CD14-positive monocyte (primary cell): ENCODE data around the gene PHC3. TPM values are rescaled to one million over a fixed set of nuclear protein-coding genes. Genes with fewer than 3 reads are reported as not detected.

Experiments
- DNase-seq, 3 donors: peaks; one replicate each; pipeline ENCODE4 v3.0.0-alpha.2; 2011 to 2022
- H2AFZ ChIP-seq: 2 replicates; pipeline ENCODE4 v1.6.0; 2012; ENCODE audit warnings: mild to moderate bottlenecking, low read depth, low read length, inconsistent platforms; ENCODE audit not compliant: insufficient read depth, poor library complexity, severe bottlenecking
- H3K27ac ChIP-seq, 2 donors: 1 replicate in 1 of 2; 2 replicates in 1 of 2; pipeline ENCODE4 v1.5.1; 2012 to 2013; ENCODE audit warnings: low read length in 2 of 2, control low read depth in 1 of 2, inconsistent platforms in 1 of 2, low read depth in 1 of 2, mild to moderate bottlenecking in 1 of 2
- H3K27me3 ChIP-seq, 2 donors: one replicate each; pipeline versions ENCODE4 v1.6.0 to v1.6.1; 2011 to 2013; ENCODE audit warnings: low read length in 2 of 2; ENCODE audit not compliant: control insufficient read depth in 2 of 2, insufficient read depth in 2 of 2
- H3K36me3 ChIP-seq, 2 donors: replicated peaks in 1 of 2; 1 replicate in 1 of 2; 2 replicates in 1 of 2; pipeline versions ENCODE4 v1.5.1 to v1.6.1; 2012 to 2013; ENCODE audit warnings: low read length in 2 of 2, control low read depth in 1 of 2, inconsistent platforms in 1 of 2, mild to moderate bottlenecking in 1 of 2; ENCODE audit not compliant: insufficient read depth in 2 of 2, control insufficient read depth in 1 of 2
- H3K4me1 ChIP-seq, 2 donors: 1 replicate in 1 of 2; 2 replicates in 1 of 2; pipeline versions ENCODE4 v1.5.1 to v1.6.1; 2012 to 2013; ENCODE audit warnings: low read length in 2 of 2, control low read depth in 1 of 2, inconsistent platforms in 1 of 2, mild to moderate bottlenecking in 1 of 2, moderate library complexity in 1 of 2; ENCODE audit not compliant: insufficient read depth in 2 of 2, control insufficient read depth in 1 of 2
- H3K4me2 ChIP-seq: replicated peaks from 2 replicates; pipeline ENCODE3; 2012; ENCODE audit warnings: low read length, moderate library complexity, mild to moderate bottlenecking; ENCODE audit not compliant: poor library complexity, severe bottlenecking; ENCODE audit errors: extremely low read depth
- H3K4me3 ChIP-seq, 3 experiments: fragments of 200-600 bp in 1 of 3; sonication (generic) in 1 of 3; replicated peaks in 1 of 3; 1 replicate in 2 of 3; 2 replicates in 1 of 3; pipeline ENCODE4 v1.5.1; 2011 to 2013; ENCODE audit warnings: low read length in 3 of 3, mild to moderate bottlenecking in 3 of 3, control low read depth in 2 of 3, low read depth in 2 of 3, inconsistent platforms in 1 of 3, moderate library complexity in 1 of 3
- H3K79me2 ChIP-seq: 2 replicates; pipeline ENCODE4 v1.6.0; 2012; ENCODE audit warnings: mild to moderate bottlenecking, control low read depth, inconsistent platforms, low read length, moderate library complexity; ENCODE audit not compliant: insufficient read depth
- H3K9ac ChIP-seq: 2 replicates; pipeline ENCODE4 v1.6.0; 2017; ENCODE audit warnings: low read length, mild to moderate bottlenecking; ENCODE audit not compliant: insufficient read depth, poor library complexity, severe bottlenecking
- H3K9me3 ChIP-seq, 2 donors: replicated peaks in 1 of 2; 1 replicate in 1 of 2; 2 replicates in 1 of 2; pipeline versions ENCODE4 v1.5.1 to v1.6.1; 2012 to 2013; ENCODE audit warnings: low read length in 2 of 2, control low read depth in 1 of 2; ENCODE audit not compliant: control insufficient read depth in 1 of 2, insufficient read depth in 1 of 2
- H4K20me1 ChIP-seq: 2 replicates; pipeline ENCODE4 v1.6.0; 2012; ENCODE audit warnings: mild to moderate bottlenecking, low read length, control low read depth, moderate library complexity; ENCODE audit not compliant: insufficient read depth
- H3K27ac Mint-ChIP-seq, 7 donors: one replicate each; pipeline ENCODE4 v1.8.0; 2020; ENCODE audit warnings: mild to moderate bottlenecking in 7 of 7, mixed read lengths in 7 of 7, moderate library complexity in 6 of 7, inconsistent platforms in 2 of 7
- H3K27me3 Mint-ChIP-seq, 3 donors: one replicate each; pipeline ENCODE4 v1.8.0; 2021 to 2022; ENCODE audit warnings: low read depth in 3 of 3, mild to moderate bottlenecking in 3 of 3, mixed read lengths in 3 of 3, moderate library complexity in 3 of 3, inconsistent platforms in 1 of 3
- H3K36me3 Mint-ChIP-seq, 2 donors: one replicate each; pipeline ENCODE4 v1.8.0; 2020; ENCODE audit warnings: mixed read lengths in 2 of 2, inconsistent platforms in 1 of 2, mild to moderate bottlenecking in 1 of 2
- H3K4me1 Mint-ChIP-seq: one replicate; pipeline ENCODE4 v1.8.0; 2020; ENCODE audit warnings: mild to moderate bottlenecking, mixed read lengths
- H3K4me3 Mint-ChIP-seq, 2 donors: one replicate each; pipeline ENCODE4 v1.8.0; 2020; ENCODE audit warnings: mild to moderate bottlenecking in 2 of 2, mixed read lengths in 2 of 2, moderate library complexity in 1 of 2
- H3K9me3 Mint-ChIP-seq, 7 donors: one replicate each; pipeline ENCODE4 v1.8.0; 2020 to 2022; ENCODE audit warnings: mixed read lengths in 7 of 7, mild to moderate bottlenecking in 6 of 7, moderate library complexity in 6 of 7, inconsistent platforms in 2 of 7
- WGBS: methylation state at CpG from one replicate; pipeline ENCODE4 v1.1.5; 2013; ENCODE audit warnings: missing lambda C conversion rate; ENCODE audit not compliant: insufficient coverage; 5-methylcytosine and 5-hydroxymethylcytosine counted together
- intact Hi-C, 2 donors: fragments of 100-400 bp; cut with micrococcal nuclease; formaldehyde crosslinking; loops; one replicate each; pipeline versions ENCODE4 v1.15.0 to v1.15.1; 2023
- polyA plus RNA-seq, 3 donors: library from polyadenylated mRNA; depleted of rRNA in 1 of 3; unstranded in 2 of 3; stranded (reverse) in 1 of 3; fragments of 300-500 nt in 2 of 3; fragments of >200 nt in 1 of 3; fragmentation: Illumina TruSeq in 2 of 3; gene quantifications; 1 replicate in 2 of 3; 2 replicates in 1 of 3; pipeline ENCODE4 v1.2.3, GENCODE V29; 2012 to 2021
- TF ChIP-seq, protein P1 (sequence below): fragments of 200-600 bp; IDR thresholded peaks from one replicate; pipeline ENCODE4 v1.8.0; 2022; ENCODE audit warnings: antibody characterized with exemption, mild to moderate bottlenecking

The PHC3 gene
- polyA plus RNA-seq, 3 donors = 7.5 to 26.1 (median 12.6) TPM

- peak overlapping the region in 1 of 2 donors; percentile 17 for H3K27ac ChIP-seq
- intact Hi-C loops = no loop called here
Observed at GRCh38 chr3:170098753-170099152, 82.8 kb downstream of the PHC3 start.

GRCh38 chr3:170096342-170096741 lies 85.2 kb downstream of the PHC3 start:
- Histone ChIP-seq H4K20me1 (peaks cover 12% of the 10 kb centered on the region), H3K4me2 (no peak overlapping the region), H3K27ac (no peak overlapping the region), H2AFZ (no peak overlapping the region), H3K79me2 (no peaks in the 10 kb centered on the region), H3K4me1 (no peaks in the 10 kb centered on the region), H3K9ac (no peak overlapping the region), H3K27me3 (no peaks in the 10 kb centered on the region), H3K9me3 (no peaks in the 10 kb centered on the region), H3K4me3 (no peak overlapping the region), H3K36me3 (peaks cover 77 to 99% of the 10 kb centered on the region in 2 donors)
- Mint-ChIP-seq H3K36me3 (peaks cover 69 to 78% of the 10 kb centered on the region in 2 donors), H3K27ac (peak overlapping the region in 1 of 7 donors; percentile 46), H3K9me3 (no peaks in the 10 kb centered on the region), H3K4me1 (peaks cover 2% of the 10 kb centered on the region), H3K27me3 (no peaks in the 10 kb centered on the region), H3K4me3 (no peak overlapping the region)
- no CpG with 5 or more reads among the region's 3 CpGs for WGBS
- intact Hi-C loops = no loop called here
- TF ChIP-seq, protein P1, sequence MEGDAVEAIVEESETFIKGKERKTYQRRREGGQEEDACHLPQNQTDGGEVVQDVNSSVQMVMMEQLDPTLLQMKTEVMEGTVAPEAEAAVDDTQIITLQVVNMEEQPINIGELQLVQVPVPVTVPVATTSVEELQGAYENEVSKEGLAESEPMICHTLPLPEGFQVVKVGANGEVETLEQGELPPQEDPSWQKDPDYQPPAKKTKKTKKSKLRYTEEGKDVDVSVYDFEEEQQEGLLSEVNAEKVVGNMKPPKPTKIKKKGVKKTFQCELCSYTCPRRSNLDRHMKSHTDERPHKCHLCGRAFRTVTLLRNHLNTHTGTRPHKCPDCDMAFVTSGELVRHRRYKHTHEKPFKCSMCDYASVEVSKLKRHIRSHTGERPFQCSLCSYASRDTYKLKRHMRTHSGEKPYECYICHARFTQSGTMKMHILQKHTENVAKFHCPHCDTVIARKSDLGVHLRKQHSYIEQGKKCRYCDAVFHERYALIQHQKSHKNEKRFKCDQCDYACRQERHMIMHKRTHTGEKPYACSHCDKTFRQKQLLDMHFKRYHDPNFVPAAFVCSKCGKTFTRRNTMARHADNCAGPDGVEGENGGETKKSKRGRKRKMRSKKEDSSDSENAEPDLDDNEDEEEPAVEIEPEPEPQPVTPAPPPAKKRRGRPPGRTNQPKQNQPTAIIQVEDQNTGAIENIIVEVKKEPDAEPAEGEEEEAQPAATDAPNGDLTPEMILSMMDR = no peak
- DNase-seq = no peak

More at GRCh38 chr3:170098753-170099152, 82.8 kb downstream of the PHC3 start:
- Mint-ChIP-seq H3K27ac (no peak overlapping the region), H3K4me1 (no peaks in the 10 kb centered on the region), H3K27me3 (no peaks in the 10 kb centered on the region), H3K4me3 (no peak overlapping the region), H3K9me3 (no peaks in the 10 kb centered on the region), H3K36me3 (peaks cover 79 to 91% of the 10 kb centered on the region in 2 donors)
- H4K20me1 ChIP-seq = peaks cover 6% of the 10 kb centered on the region
- H3K36me3 ChIP-seq = peaks cover 95 to 100% of the 10 kb centered on the region in 2 donors
- no peaks in the 10 kb centered on the region for H3K4me1 ChIP-seq
- WGBS = no CpG with 5 or more reads among the region's 1 CpG
- no peak for DNase-seq
- H3K9me3 ChIP-seq = no peaks in the 10 kb centered on the region
- H3K79me2 ChIP-seq = no peaks in the 10 kb centered on the region
- no peak overlapping the region for H3K9ac ChIP-seq
- TF ChIP-seq, protein P1 = no peak
- H3K4me2 ChIP-seq = no peak overlapping the region
- no peak overlapping the region for H3K4me3 ChIP-seq
- H3K27me3 ChIP-seq = no peaks in the 10 kb centered on the region
- H2AFZ ChIP-seq = no peak overlapping the region
